Calu3 (cell line): ENCODE measurements around the gene RFX3. TPM values are rescaled to one million over a fixed set of nuclear protein-coding genes. Genes with fewer than 3 reads are reported as not detected.

Experiments used
- BruUV-seq: library from RNA; stranded (reverse); fragments of 400-500 nt; replicated peaks from 2 replicates; lab custom pipeline; 2021; lab: Mats Ljungman, UMichigan
- CTCF ChIA-PET: fragments of 300-600 bp; sonication (Branson Sonifier 250); formaldehyde crosslinking; loops from one replicate; lab custom pipeline; 2022; ENCODE audit warnings: antibody characterized with exemption; lab: Charles Lee
- DNase-seq: peaks from one replicate; pipeline ENCODE4 v3.0.0; 2022
- H3K27ac Mint-ChIP-seq: one replicate; pipeline ENCODE4 v1.8.0; 2022; ENCODE audit warnings: mixed read lengths; ENCODE audit not compliant: unreplicated experiment
- H3K27me3 Mint-ChIP-seq: one replicate; pipeline ENCODE4 v1.8.0; 2022; ENCODE audit warnings: mixed read lengths; ENCODE audit not compliant: unreplicated experiment
- H3K36me3 Mint-ChIP-seq: one replicate; pipeline ENCODE4 v1.8.0; 2022; ENCODE audit warnings: mild to moderate bottlenecking, moderate library complexity, mixed read lengths; ENCODE audit not compliant: insufficient read depth, unreplicated experiment
- H3K4me1 Mint-ChIP-seq: one replicate; pipeline ENCODE4 v1.8.0; 2022; ENCODE audit warnings: mild to moderate bottlenecking, low read depth, mixed read lengths; ENCODE audit not compliant: unreplicated experiment
- H3K4me3 Mint-ChIP-seq: one replicate; pipeline ENCODE4 v1.8.0; 2022; ENCODE audit warnings: mild to moderate bottlenecking, low read depth, moderate library complexity, mixed read lengths; ENCODE audit not compliant: unreplicated experiment
- H3K9me3 Mint-ChIP-seq: one replicate; pipeline ENCODE4 v1.8.0; 2022; ENCODE audit warnings: low read depth, mixed read lengths; ENCODE audit not compliant: unreplicated experiment
- intact Hi-C: fragments of 100-400 bp; cut with micrococcal nuclease; formaldehyde crosslinking; loops from one replicate; pipeline ENCODE4 v1.10.0; 2022; ENCODE audit not compliant: unreplicated experiment
- total RNA-seq: library from RNA; stranded (reverse); gene quantifications from 2 replicates; pipeline ENCODE4 v1.2.3, GENCODE V29; 2022
- TF ChIP-seq, protein P1 (sequence below): fragments of 200-600 bp; IDR thresholded peaks from one replicate; pipeline ENCODE4 v1.8.0; 2022; ENCODE audit warnings: antibody characterized with exemption; ENCODE audit not compliant: unreplicated experiment

RFX3 gene
- total RNA-seq, 1 experiment from 2014 or later, result 10.1 TPM

DNA sequence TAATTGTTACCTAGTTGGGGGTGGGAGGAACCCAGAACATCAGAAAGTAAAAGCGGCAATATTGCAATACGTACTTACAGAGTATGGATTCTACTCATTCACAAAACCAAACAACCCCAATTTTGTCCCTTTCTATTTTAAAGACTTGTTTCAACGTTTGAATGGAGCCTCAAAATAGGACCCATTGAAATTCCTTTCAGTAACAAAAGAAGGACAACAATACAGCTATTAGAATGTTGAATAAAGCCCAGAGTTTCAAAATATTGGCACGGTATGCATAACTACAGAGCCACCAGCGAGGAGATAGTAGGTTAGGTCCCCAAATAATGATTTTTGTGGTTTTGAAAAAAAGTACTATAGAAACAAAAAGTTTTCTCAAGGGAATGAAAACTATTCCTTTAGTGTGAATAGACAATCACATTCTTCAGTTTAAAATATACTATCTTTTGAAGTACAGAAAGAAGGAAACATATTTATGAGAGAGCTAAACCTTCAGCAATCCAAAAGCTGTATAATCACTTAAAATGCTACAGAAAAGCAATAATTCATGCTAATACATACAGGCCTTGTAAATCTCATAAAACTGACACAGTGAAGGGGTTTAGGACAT is 235.5 kb downstream of the RFX3 start:
- H3K36me3 Mint-ChIP-seq, result no peaks in the 10 kb centered on the region
- H3K4me3 Mint-ChIP-seq, result no peak overlapping the region
- H3K27me3 Mint-ChIP-seq, result no peaks in the 10 kb centered on the region
- intact Hi-C loops, result no loop called here
- TF ChIP-seq, protein P1, sequence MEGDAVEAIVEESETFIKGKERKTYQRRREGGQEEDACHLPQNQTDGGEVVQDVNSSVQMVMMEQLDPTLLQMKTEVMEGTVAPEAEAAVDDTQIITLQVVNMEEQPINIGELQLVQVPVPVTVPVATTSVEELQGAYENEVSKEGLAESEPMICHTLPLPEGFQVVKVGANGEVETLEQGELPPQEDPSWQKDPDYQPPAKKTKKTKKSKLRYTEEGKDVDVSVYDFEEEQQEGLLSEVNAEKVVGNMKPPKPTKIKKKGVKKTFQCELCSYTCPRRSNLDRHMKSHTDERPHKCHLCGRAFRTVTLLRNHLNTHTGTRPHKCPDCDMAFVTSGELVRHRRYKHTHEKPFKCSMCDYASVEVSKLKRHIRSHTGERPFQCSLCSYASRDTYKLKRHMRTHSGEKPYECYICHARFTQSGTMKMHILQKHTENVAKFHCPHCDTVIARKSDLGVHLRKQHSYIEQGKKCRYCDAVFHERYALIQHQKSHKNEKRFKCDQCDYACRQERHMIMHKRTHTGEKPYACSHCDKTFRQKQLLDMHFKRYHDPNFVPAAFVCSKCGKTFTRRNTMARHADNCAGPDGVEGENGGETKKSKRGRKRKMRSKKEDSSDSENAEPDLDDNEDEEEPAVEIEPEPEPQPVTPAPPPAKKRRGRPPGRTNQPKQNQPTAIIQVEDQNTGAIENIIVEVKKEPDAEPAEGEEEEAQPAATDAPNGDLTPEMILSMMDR, result no peak
- CTCF ChIA-PET, result interaction anchor here (0.7 kb wide), 1 partner anchor 49 kb away, joined by 3 read pairs; no protein-coding TSS in a partner anchor
- no peaks in the 10 kb centered on the region for H3K4me1 Mint-ChIP-seq
- no TSS peak for BruUV-seq
- H3K27ac Mint-ChIP-seq, result no peak overlapping the region
- DNase-seq, result no peak
- peaks cover 3% of the 10 kb centered on the region for H3K9me3 Mint-ChIP-seq

DNA sequence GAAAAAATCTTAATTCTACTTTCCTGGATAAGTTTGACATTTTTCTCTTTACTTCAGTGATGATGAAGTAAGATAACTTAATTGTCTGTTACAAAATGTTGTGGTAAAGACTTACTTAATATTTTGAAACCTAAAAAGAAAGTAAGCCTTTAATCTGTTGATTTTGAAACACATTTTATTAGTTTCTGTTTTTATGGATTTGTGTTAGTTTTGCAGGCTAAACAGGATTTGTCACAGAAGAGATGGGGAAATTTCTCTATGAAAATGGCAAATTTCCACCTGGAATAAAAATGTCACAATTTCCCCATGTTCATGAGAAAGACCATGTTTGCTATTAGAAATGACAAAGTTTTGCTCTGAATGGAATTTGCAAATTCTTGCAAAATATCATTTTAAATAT is 237.1 kb downstream of the RFX3 start:
- BruUV-seq, result no TSS peak

DNA sequence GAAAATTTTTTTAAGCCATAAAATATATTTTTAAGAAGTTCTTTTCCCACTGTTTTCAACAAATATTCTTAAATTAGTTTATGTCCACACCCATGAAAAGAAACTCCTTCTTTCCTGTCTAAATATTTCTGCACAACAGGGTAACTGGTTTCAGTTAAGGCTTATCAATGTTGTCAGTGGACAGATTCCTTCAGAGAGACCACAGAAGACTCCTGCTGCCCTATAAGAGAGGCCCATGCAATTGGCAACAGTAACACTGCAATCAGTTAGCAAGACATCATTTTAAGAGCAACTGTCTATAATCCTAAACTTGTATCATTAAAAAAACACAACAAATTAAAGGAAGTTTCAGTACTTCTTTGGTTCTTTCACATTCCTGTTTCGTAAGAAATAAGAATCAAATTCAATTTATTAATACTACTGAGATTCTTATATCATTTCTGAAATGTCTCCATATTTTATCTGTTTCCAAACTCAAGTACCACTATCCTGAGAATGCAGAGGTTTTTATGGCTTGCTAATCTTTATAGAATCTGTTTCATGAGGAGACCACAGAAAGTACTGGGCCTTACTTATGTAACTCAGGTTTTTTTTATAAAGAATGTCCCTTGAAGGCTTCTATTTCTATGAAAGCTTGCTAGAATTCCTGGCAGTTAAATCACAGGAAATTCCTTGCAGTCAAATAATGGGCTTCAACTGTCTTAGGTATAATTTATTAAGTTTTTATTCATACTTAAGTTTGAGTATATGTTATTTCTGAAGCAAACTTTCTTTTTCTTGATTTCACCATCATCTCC is 240.2 kb downstream of the RFX3 start:
- CTCF ChIA-PET, result no interaction called here
- DNase-seq, result no peak
- Mint-ChIP-seq H3K9me3 (peaks cover 3% of the 10 kb centered on the region), H3K4me3 (no peak overlapping the region), H3K27ac (no peak overlapping the region), H3K4me1 (no peaks in the 10 kb centered on the region), H3K36me3 (no peaks in the 10 kb centered on the region), H3K27me3 (no peaks in the 10 kb centered on the region)
- no TSS peak for BruUV-seq
- TF ChIP-seq, protein P1, result no peak
- intact Hi-C loops, result no loop called here

More for the DNA sequence above, 237.1 kb downstream of the RFX3 start:
- Mint-ChIP-seq H3K27me3 (no peaks in the 10 kb centered on the region), H3K36me3 (no peaks in the 10 kb centered on the region), H3K9me3 (peaks cover 3% of the 10 kb centered on the region), H3K4me3 (no peak overlapping the region), H3K4me1 (no peaks in the 10 kb centered on the region), H3K27ac (no peak overlapping the region)
- TF ChIP-seq, protein P1, result no peak
- no peak for DNase-seq
- intact Hi-C loops, result no loop called here
- CTCF ChIA-PET, result no interaction called here

DNA sequence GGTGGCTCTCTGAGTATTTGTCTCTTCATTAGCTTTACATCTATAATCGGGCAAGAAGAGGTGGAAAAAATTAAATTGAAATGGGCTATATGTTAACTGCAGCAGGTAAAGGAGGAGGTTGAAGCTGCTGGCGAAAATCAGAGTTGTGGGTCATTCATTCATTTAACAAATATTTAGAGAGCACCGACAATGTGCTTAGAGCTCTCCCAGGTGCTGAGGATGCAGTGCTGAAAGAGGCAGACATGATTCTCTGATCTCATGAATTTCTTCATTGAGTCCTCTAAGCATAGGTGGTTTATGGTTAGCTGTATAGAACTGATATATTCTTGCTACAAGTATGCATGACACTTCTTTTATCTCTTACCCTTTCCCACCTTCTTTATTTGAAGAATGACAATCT is 243.4 kb downstream of the RFX3 start:
- TF ChIP-seq, protein P1, result no peak
- H3K4me3 Mint-ChIP-seq, result no peak overlapping the region

More for the DNA sequence above, 243.4 kb downstream of the RFX3 start:
- intact Hi-C loops, result no loop called here
- Mint-ChIP-seq H3K9me3 (peaks cover 3% of the 10 kb centered on the region), H3K4me1 (no peaks in the 10 kb centered on the region), H3K36me3 (no peaks in the 10 kb centered on the region), H3K27me3 (no peaks in the 10 kb centered on the region), H3K27ac (no peak overlapping the region)
- CTCF ChIA-PET, result no interaction called here
- BruUV-seq, result no TSS peak
- DNase-seq, result no peak
